Cardiac fibroblast (primary cell): ENCODE measurements around the gene CPE.

ENCODE experiments used
- DNase-seq, 2 donors: peaks; one replicate each; pipeline versions ENCODE4 v3.0.0 to v3.0.0-alpha.2; 2010; ENCODE audit warnings: low read depth in 2 of 2
- H3K4me3 ChIP-seq, 2 donors: replicated peaks in 1 of 2; 1 replicate in 1 of 2; 2 replicates in 1 of 2; pipeline ENCODE4 v1.5.1; 2011; ENCODE audit warnings: low read depth in 2 of 2, low read length in 2 of 2, mild to moderate bottlenecking in 2 of 2, moderate library complexity in 1 of 2
- CTCF ChIP-seq: IDR thresholded peaks from one replicate; pipeline ENCODE4 v1.5.1; 2011; ENCODE audit warnings: low read depth, mild to moderate bottlenecking, low read length, inconsistent platforms

CPE gene

GRCh38 chr4:165415910-165416309 lies 37.1 kb downstream of the CPE start:
- no peak overlapping the region for H3K4me3 ChIP-seq
- TF ChIP-seq CTCF: no peak
- DNase-seq: no peak

GRCh38 chr4:165418073-165418472 lies 39.3 kb downstream of the CPE start:
- no peak for DNase-seq

GRCh38 chr4:165425629-165426028 lies 46.8 kb downstream of the CPE start:
- no peak overlapping the region for H3K4me3 ChIP-seq
- DNase-seq: no peak
- TF ChIP-seq CTCF: no peak

More at GRCh38 chr4:165418073-165418472, 39.3 kb downstream of the CPE start:
- no peak overlapping the region for H3K4me3 ChIP-seq
- no peak for TF ChIP-seq CTCF

GRCh38 chr4:165426331-165426730 lies 47.5 kb downstream of the CPE start:
- no peak for DNase-seq
- no peak for TF ChIP-seq CTCF

GRCh38 chr4:165426823-165427222 lies 48.0 kb downstream of the CPE start:
- no peak overlapping the region for H3K4me3 ChIP-seq
- no peak for TF ChIP-seq CTCF
- no peak for DNase-seq

More at GRCh38 chr4:165426331-165426730, 47.5 kb downstream of the CPE start:
- no peak overlapping the region for H3K4me3 ChIP-seq

GRCh38 chr4:165428957-165429356 lies 50.1 kb downstream of the CPE start:
- no peak overlapping the region for H3K4me3 ChIP-seq
- DNase-seq: no peak
- TF ChIP-seq CTCF: no peak

- DNase-seq: no peak
- H3K4me3 ChIP-seq: no peak overlapping the region
- TF ChIP-seq CTCF: no peak
Measured at GRCh38 chr4:165433529-165433928, 54.7 kb downstream of the CPE start.
